ENCODE results near the gene NALCN.

- TF ChIP-seq CTCF (IDR thresholded peaks at IDR 0.05 in 4 of 5, conservative IDR thresholded peaks at IDR 0.05 in 1 of 5) (no peak), POLR2A (IDR thresholded peaks at IDR 0.05) (no peak)
These were observed 107.2 kb downstream of the NALCN start for GRCh38 chr13:101309014-101309619.

Data from gastrocnemius medialis (tissue), 4 donors.